COR-L47 (cell line): ENCODE data around the gene HID1.
A peak's percentile ranks its signal among the peaks of the same experiment; 100 is the strongest.
"Not testable (repeated sequence)": the region's sequence is repeated elsewhere in the genome, so short reads cannot be mapped to it uniquely, and the experiment has no call there.

Experiments used
- DNase-seq: peaks from one replicate; lab custom pipeline; 2025; lab: John Stamatoyannopoulos, UW

The HID1 gene

DNA sequence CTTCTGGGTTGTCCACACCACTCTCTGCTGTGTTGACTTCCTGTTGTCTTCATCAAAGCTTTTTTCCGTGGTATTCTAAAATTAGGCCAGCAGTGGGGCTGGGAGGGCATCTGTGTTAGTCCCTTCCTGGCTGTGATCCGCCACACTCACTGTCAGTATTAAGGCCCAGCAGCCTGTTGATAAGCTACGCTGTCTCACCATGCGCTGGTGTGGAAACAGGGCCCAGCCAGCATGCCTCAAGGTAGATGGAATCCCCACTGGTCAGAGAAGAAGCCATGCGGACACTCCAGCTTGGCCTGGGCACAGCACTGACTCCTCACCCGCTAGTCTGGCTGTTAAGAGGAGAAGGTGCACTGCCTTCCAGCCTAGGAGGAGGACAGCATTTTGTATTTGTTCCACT is 26.2 kb upstream of the HID1 start:
- DNase-seq = no peak

DNA sequence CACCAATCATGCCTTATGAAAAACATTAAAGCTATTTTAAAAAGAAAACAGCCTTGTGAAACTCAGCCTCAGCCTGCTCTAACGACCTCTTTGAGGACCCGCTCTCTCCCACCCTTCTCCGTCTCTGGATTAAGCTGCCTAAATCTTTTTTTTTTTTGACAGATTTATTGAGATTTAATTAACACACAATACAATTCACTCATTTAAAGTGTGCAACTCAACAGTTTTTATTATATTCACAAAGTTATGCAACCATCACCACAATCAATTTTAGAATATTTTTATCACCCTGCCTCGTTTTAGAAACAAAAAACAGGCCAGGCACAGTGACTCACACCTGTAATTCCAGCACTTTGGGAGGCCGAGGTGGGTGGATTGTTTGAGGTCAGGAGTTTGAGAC is 23.3 kb upstream of the HID1 start:
- DNase-seq = no peak

DNA sequence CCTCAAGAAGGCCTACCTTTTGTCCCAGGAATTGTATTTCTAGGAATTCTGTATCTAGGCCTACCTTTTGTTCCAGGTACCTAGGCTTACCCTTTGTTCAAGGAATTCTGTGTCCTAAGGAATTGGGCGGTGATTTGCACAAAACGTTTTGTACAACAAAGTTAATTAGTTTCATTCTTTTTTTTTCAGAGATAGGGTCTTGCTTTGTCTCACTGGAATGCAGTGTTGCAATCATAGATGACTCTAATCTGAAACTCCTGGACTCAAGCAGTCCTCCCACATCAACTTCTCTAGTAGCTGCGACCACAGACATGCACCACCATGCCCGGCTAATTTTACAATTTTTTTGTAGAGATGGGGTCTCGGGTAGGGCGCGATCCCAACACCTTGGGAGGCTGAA is 21.9 kb upstream of the HID1 start:
- no peak for DNase-seq

DNA sequence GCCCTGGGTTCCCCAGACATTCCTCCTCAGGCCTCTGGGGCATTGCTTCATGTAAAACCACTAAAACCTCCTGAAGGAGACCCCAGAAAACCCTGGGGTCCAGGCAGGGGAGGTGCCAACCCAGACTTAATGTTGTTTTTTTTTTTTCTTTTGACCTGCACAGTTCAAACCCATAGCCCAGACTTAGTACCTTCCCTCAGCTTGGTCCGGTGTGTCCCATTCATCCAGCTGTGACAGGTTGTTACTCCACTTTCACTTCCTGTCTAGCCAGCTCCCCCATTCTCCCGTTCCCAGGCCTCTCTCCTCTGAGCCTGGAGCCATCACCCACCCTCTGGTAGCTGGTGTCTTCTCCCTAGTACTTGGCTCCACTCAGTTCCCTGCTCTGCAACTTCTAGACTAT is 19.7 kb upstream of the HID1 start:
- DNase-seq = no peak

DNA sequence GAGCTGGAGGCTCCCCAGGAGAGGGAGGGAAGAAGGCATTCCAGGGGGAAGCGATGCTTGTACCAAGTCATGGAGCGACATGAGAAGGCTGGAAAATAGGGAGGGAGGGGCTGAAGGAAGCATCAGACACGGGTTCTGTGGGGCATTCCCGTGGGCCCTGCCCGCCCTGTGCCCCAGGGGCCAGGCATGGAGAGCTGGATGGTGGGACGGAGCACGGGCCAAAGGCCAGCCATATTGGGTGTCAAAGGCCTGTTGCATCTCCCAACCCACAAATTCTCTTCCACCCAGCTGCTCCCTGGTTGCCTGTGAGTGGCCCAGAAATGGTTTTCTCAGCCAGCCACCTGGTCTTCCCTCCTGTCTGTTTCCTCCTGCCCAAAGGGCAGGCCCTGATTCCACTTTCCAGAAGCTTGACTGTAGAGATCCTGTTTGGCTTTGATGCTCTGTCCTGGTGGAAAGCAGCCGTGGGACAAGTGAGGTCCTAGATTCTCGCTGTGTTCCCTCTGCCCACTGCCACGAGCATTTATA is 18.1 kb upstream of the HID1 start:
- DNase-seq = no peak

DNA sequence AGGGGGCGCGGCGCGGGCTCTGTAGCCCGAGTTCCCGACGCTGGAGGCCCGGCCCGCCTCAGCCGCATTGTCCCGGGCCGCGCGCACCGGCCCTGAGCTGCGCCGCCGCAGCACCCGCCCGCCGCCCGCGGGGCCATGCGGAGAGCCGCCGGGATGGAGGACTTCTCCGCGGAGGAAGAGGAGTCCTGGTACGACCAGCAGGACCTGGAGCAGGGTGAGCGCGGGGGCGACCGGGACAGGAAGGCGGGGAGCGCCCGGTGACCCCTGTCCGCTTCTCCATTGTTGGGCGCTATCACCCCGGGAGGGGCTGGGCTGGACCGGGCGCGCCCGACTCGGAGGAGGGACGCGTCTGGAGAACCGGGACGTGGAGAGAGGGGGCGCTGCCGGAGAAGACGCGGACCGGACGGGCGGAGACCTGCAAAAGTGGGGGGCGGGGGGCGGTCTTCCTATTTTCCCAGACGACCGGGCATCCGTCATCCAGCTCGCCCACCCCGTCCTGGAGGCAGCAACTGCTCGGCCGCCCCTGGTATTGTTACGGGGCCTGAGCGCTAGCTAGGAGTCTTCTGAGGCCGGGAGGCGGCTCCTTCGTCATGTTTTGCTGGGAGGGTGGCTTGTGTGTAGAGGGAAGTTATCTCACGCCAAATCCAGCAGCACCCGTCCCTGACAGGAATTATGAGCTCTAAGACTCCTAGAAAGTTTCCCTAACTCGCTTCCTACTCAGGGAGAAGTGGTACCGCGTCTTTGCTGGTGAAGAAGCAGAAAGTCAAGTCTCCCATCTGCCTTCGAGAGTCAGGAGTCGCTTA is 15.6 kb upstream of the HID1 start:
- DNase-seq = peak; percentile 7

GRCh38 chr17:74987418-74987908 is 14.9 kb upstream of the HID1 start, which contains the start of gene CDR2L:
Gene CDR2L (plus strand): TSS chr17:74987632. CDS start chr17:74988044, 412 bp downstream.
- peak; percentile 89 for DNase-seq

DNA sequence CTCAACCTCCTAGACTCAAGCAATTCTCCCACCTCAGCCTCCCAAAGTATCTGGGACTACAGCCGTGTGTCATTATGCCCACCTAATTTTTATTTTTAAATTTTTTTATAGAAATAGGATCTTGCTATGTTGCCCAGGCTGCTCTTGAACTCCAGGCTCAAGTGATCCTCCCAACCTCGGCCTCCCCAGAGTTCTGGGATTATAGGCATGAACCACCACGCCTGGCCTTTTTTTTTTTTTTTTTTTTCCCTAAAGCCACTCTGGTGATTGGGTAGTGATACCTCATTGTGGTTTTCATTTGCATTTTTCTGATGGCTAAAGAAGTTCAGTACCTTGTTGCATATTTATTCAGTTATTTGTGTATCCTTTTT is 13.6 kb upstream of the HID1 start:
- DNase-seq = no peak

DNA sequence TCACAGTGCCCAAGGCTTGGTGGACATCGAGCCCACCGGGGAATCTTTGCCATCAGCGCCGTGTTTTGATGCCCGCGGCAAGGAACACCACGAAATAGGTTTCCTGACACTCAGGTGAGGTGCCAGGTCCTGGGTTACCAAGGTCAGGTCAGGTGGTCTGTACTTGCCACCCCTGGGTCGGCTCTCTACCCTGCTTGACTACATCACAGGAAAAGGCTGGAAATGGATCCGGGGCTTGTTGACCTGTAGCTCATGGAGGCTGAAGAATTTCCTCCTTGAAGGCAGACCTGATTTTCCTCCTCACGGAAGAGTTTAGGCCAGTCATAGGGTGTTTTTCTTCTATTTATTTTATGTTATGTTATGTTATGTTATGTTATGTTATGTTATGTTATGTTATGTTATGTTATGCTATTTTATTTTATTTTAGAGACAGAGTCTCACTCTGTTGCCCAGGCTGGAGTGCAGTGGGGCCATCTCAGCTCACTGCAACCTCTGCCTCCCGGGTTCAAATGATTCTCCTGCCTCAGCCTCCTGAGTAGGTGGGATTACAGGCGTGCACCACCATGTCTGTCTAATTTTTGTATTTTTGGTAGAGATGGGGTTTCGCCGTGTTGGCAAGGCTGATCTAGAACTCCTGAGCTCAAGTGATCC is 10.2 kb upstream of the HID1 start:
- not testable (repeated sequence) for DNase-seq

DNA sequence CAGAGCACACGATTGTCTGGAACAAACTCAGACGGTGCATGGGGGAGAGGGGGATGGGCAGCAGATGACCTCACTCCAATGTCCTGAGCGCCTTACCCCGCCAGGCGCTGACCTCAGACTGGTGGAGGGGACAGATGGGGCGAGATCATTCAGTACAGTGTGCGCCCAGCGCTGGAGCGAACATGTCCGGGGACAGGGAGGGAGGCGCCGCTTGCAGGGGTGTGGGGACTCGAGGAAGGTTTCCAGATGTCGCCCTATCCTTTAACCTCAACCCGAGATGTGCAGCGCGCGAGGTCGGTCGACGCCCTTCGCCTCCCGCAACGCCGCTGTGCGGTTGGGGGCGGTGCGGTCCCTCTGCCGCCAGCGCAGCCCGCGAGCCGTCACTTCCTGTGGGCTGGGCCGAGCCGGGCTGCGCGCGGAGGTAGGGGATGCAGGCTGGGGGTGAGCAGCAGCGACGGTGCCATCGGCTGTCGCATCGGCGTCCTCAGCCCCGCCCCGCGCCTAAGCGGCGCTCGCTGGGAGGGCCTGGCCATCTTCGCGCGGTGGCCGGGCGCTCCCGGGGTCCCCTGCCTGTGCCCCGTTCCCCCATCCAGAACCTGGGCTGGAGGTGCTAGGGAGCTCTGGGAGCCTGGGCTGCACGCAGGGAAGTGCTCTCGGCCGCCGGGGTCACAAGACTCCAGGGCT is 9.6 kb upstream of the HID1 start:
- DNase-seq = peak; percentile 80

DNA sequence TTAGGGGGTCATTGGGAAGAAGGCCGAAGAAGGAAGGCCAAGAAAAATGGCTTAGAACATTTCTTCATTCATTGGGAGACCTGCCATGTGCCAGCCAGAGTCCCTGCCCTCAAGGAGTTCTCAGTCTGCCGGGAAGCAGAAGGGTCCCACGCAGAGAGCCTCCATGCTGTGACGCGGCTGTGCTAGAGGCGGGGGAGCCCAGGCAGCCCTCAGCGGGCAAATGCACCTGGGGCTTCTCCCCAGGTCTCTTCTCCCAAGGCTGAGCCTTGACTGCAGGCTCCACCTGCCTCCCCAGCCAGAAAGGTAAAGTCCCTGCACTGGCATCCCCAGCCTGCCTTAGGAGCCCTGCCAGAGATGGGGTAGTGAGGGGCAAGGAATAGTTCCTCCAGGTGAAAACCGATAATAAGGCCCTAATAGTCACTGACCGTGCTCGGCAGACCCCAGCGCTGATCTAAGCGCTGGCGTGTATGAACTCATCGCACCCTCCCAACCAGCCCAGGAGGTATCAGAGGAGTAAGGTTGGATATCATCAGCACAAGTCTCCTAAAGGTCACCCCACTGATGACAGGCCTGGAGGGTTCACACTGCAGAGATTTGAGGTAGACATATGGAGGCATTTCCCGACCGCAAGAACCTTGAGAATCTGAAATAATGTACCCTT is 8.9 kb upstream of the HID1 start:
- DNase-seq = no peak

DNA sequence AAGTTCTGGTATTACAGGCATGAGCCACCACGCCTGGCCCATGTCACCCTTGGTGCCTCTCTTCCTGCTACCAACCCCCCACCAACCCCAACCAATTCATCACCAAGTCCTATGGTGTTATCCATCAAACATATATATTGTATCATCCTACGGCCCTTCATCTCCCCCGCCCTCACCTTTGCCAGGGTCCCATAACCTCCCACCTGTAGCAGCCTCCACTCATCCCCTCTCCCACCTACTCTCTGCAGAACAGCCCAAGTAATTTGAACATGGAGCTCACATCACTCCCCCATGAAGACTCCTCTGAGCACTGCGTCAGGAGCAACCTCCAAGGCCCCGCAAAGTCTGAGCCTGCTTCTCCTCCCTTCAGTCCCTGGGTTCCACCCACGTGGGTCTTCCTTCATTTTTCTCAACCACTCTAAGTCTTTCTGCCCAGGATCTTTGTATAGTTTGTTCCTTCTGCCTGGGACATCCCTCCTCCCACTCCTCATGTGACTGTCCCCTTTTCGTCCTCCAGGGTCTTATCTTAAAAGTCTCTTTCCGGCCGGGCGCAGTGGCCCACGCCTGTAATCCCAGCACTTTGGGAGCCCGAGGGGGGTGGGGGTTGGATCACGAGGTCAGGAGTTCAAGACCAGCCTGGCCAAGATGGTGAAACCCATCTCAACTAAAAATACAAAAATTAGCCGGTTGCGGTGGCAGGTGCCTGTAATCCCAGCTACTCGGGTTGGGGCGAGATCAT is 7.0 kb upstream of the HID1 start:
- no peak for DNase-seq

GRCh38 chr17:74978240-74978639 is 5.7 kb upstream of the HID1 start:
- no peak for DNase-seq

- DNase-seq = no peak
Observed at GRCh38 chr17:74977802-74978201, 5.2 kb upstream of the HID1 start.

GRCh38 chr17:74975943-74976342 is 3.4 kb upstream of the HID1 start:
- DNase-seq = no peak

DNA sequence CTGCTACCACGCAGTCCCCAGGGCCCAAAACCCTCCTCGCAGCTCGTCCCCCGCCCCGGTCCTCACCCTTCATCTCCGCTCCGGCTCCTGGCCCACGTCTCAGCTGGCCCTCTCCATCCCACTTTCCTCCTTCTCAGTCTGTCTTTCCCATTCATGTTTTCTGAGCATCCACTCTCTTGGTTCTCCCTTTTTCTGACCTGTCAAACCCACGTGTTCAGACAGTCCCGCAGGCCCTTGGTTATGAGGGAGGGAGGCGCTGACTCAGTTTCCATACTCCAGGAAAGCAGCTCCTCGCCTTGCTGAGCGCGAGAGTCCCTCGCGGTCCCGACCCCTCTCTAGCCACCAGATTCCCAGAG is 392 bp upstream of the HID1 start:
- DNase-seq = no peak

DNA sequence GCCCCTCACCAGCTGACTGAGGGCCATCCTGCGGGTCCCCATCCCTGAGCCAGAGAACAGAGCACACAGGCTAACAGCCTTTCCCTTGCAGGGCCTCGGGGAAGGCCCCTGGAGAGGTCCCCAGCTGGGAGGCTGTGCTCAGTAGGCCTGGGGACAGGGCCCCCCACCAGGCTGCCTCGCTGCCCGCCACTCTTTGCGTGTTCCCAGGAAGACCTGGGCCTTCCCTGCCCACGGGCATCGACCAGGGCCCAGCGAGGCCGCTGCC is 785 bp downstream of the HID1 start:
- DNase-seq = no peak

DNA sequence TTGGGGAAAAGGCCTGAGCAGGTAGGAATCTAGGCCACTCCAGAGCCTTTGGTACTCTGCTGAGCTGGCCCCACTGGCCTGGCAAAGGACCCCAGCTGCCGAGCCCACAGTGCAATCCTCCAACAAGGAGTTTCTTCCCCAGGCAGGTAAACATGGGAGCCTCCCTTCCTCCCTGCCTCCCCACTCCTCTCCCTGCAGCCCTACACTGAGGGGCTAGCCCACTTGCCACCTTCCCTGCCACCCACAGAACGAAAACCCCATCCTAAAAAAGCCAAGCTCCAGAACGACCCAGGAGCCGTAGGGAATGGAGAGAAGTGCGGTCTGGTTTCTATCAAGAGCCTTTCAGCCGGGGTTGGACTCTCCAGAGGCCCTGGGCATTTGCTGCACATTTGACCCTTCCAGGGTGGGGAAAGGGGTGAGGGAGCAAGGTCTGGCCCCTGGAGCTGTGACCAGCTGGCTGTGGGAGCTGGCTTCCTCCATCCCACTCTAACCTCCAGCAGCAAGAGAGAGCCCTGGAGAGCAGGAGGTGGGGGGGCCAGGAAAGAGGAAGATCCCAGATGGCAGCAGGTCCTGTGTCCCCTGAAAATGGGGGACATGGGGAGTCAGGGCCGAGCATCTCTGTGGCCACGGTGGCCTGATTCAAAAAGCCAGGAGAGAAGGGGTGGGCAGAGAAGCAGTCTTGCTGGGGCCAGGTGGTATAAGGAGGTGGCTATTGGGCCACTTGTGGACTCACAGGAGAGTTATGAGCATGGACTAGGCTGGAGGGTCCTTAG is 1.3 kb downstream of the HID1 start:
- no peak for DNase-seq

- no peak for DNase-seq
Observed at GRCh38 chr17:74970395-74970794, 2.2 kb downstream of the HID1 start.

GRCh38 chr17:74969501-74969900 is 3.1 kb downstream of the HID1 start:
- not testable (repeated sequence) for DNase-seq

DNA sequence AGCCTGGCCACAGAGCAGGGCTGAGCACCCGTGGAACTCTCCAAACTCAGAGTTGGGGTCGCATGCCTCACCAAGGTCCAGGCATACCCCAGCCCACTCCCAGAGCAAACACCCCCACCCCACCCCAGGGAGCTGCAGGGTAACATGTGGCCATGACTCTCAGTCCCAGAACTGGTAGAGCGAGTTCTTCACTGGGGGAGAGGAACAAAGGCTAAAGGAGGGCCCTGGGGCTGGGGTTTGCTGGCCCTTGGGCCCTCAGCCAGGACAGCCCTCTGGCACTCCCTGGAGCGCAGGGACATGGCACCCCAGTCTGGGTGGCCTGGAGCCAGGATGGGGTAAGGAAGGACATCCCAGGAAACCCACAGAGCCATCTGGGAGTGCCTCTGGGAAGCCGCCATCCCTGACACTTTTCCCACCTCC is 4.2 kb downstream of the HID1 start:
- DNase-seq = no peak
